Ishikawa (cell line): ENCODE results near the gene HOXC6.

Experiments
- FOXM1 ChIP-seq: IDR thresholded peaks from 2 replicates; pipeline ENCODE4 v1.6.1; 2012; ENCODE audit warnings: low read depth, borderline replicate concordance
- NFIC ChIP-seq: IDR thresholded peaks from 2 replicates; pipeline ENCODE4 v1.6.1; 2012
- TAF1 ChIP-seq: IDR thresholded peaks from 2 replicates; pipeline ENCODE4 v1.6.1; 2012; ENCODE audit warnings: low read depth, mild to moderate bottlenecking
- TF ChIP-seq, protein P1 (sequence below): IDR thresholded peaks from 2 replicates; pipeline ENCODE4 v1.6.1; 2012

DNA sequence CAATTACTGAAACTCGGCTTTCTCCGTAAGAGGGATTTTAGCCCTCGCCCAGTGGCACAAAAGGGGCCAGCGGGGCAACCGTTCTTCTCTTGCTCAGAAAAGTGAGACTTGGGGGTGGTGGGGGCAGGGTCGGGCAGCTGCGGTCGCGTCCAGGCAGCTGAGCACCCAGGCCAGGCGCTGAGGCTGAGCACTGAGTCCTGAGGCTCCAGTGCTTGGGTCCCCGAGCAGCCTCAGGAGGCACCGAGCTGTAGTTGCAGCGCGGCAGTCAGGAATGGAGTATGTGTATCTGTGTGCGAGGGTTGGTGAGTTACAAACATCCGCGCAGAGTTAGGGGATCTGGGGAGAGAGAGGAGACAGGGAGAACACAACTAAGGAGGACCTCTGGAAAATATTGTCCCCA is 4.1 kb upstream of the HOXC6 start:
- TF ChIP-seq NFIC (no peak), FOXM1 (no peak), TAF1 (no peak)
- TF ChIP-seq, protein P1, sequence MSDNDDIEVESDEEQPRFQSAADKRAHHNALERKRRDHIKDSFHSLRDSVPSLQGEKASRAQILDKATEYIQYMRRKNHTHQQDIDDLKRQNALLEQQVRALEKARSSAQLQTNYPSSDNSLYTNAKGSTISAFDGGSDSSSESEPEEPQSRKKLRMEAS, result no peak
